HuH-7 (cell line): ENCODE results near the gene CHMP1A.
"Not testable (repeated sequence)": the region's sequence is repeated elsewhere in the genome, so short reads cannot be mapped to it uniquely, and the experiment has no call there.

ENCODE experiments used
- DNase-seq: peaks from one replicate; pipeline ENCODE4 v3.0.0; 2011; ENCODE audit warnings: low spot score

The CHMP1A gene

GRCh38 chr16:89657442-89658220, at the start of gene CHMP1A, which contains the start of gene SPATA33:
TSS of gene CHMP1A (minus strand) at chr16:89657708. CDS start at chr16:89657588, 120 bp downstream.
TSS of gene SPATA33 (plus strand) at chr16:89657836. CDS start at chr16:89657912, 76 bp downstream.
- DNase-seq, result peak; percentile 99

- no peak for DNase-seq
Measured at GRCh38 chr16:89706518-89707260, 49.2 kb upstream of the CHMP1A start.

GRCh38 chr16:89705006-89705405, 47.5 kb upstream of the CHMP1A start:
- no peak for DNase-seq

GRCh38 chr16:89704281-89704680, 46.8 kb upstream of the CHMP1A start:
- no peak for DNase-seq

- DNase-seq, result peak; percentile 99
Measured at GRCh38 chr16:89701425-89702406, 44.2 kb upstream of the CHMP1A start, which contains the start of gene SPATA2L. TSS of gene SPATA2L (minus strand) at chr16:89701705. CDS start at chr16:89701232, 473 bp downstream.

- peak; percentile 80 for DNase-seq
Measured at GRCh38 chr16:89700649-89701424, 43.3 kb upstream of the CHMP1A start.

- peak; percentile 98 for DNase-seq
Measured at GRCh38 chr16:89700100-89700648, 42.7 kb upstream of the CHMP1A start.

- DNase-seq, result not testable (repeated sequence)
Measured at GRCh38 chr16:89699629-89700099, 42.2 kb upstream of the CHMP1A start.

- DNase-seq, result not testable (repeated sequence)
Measured at GRCh38 chr16:89698717-89699116, 41.2 kb upstream of the CHMP1A start.

- no peak for DNase-seq
Measured at GRCh38 chr16:89697616-89698331, 40.3 kb upstream of the CHMP1A start.

- no peak for DNase-seq
Measured at GRCh38 chr16:89697161-89697615, 39.7 kb upstream of the CHMP1A start.

GRCh38 chr16:89696670-89697128, 39.2 kb upstream of the CHMP1A start:
- DNase-seq, result no peak

- no peak for DNase-seq
Measured at GRCh38 chr16:89695875-89696669, 38.6 kb upstream of the CHMP1A start.

GRCh38 chr16:89695086-89695874, 37.8 kb upstream of the CHMP1A start:
- DNase-seq, result no peak

GRCh38 chr16:89694784-89695085, 37.2 kb upstream of the CHMP1A start:
- not testable (repeated sequence) for DNase-seq

- DNase-seq, result no peak
Measured at GRCh38 chr16:89693931-89694783, 36.6 kb upstream of the CHMP1A start.

- no peak for DNase-seq
Measured at GRCh38 chr16:89693289-89693731, 35.8 kb upstream of the CHMP1A start.
